Body of pancreas (tissue), 4 donors: ENCODE data around the gene PMM2.

Experiments used
- CTCF ChIP-seq, 7 experiments: fragments of 450-650 bp in 4 of 7; fragments of 200-600 bp in 3 of 7; sonication (generic) in 3 of 7; IDR thresholded peaks; one replicate each; pipeline ENCODE4 v1.5.1; 2016 to 2019; ENCODE audit warnings: antibody characterized with exemption in 7 of 7
- POLR2A ChIP-seq, 3 donors: fragments of 450-650 bp; IDR thresholded peaks; one replicate each; pipeline ENCODE4 v1.6.1; 2016; ENCODE audit warnings: antibody characterized with exemption in 3 of 3, mild to moderate bottlenecking in 2 of 3

GRCh38 chr16:8806272-8806983 lies 8.8 kb downstream of the PMM2 start:
- TF ChIP-seq POLR2A (IDR thresholded peaks at IDR 0.05) = no peak
- no peak for TF ChIP-seq CTCF (IDR thresholded peaks at IDR 0.05)
